ENCODE data around the gene VAT1L.

VAT1L gene

DNA sequence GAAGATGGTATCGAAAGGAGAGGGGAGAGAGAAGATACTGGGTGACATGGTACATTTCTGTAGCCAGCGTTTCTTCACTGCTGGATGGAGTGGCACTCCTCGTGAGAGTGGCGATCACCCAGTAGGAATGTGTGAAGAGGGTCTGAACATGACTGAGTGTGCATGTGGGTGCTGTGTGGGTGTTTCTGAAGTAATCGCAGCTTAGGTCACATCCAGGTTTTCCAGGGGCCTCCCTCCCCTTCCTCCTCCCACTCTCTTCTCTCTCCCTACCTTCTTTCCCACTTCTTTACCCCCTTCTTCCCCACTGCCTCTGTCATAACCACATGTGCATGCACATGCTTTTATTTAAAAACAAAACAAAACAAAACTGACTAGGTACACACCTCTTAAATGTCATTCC is 235.8 kb downstream of the VAT1L start:
- Histone ChIP-seq H3K4me3 (no peak overlapping the region), H3K27ac (no peak overlapping the region)

DNA sequence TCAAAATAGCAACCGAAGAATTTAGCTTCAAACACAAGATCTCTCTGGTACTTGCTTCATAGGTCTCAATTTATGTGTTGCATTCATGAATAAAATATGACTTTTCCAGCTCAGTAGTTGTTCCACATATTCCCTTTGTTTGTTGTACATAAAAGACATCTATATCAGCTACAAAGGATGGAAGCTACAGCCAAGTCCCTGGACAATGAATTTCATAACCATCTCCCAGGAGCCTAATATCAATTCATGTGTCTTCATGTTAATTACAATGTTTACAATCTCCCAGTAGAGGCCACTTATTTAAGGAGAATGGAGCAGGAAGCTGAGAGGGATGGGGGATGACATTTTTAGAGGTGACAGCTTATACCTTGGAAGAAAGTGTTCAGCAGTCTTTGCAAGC is 237.3 kb downstream of the VAT1L start:
- Histone ChIP-seq H3K4me3 (no peak overlapping the region), H3K27ac (no peak overlapping the region)

DNA sequence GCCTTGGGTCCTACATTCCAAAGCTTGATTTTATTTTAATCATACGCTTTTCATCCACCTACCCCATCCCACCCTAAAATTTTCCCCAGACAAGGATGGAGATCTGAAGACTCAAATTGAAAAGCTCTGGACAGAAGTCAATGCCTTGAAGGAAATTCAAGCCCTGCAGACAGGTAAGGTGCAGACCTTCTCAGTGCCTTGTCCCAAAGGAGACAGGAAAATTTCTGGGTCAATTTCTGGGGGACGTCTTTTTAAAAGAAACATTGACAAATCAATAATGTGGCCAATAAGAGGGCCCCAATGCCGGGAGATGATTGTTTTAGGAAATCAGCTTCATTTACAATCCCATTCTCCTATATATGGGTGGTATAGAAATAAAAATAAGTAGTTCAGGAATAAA is 239.7 kb downstream of the VAT1L start:
- no peak overlapping the region for H3K27ac ChIP-seq
- H3K4me3 ChIP-seq: no peak overlapping the region

Measured in skin epidermis (tissue), 12 donors.